ENCODE data around the gene IPPK.

IPPK gene

DNA sequence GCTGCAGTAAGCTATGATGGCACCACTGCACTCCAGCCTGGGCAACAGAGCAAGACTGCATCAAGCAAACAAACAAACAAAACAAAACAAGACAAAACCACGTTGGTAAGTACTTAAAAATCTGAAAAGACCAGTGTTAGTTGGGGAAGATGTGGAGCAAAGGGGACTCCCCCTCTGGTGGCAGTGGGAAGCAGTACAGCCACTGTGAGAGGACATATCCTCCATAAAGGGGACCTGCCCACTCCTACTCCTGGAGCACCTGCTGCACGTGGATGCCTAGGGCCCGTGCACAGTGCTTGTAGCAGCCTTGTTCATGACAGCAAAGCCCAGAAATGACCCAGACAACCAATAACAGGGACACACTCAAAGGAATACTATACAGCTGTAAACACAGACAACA is 17.0 kb upstream of the IPPK start:
- DNase-seq (ENCODE audit: low read depth in 2 of 2, low spot score in 1 of 2) = no peak

DNA sequence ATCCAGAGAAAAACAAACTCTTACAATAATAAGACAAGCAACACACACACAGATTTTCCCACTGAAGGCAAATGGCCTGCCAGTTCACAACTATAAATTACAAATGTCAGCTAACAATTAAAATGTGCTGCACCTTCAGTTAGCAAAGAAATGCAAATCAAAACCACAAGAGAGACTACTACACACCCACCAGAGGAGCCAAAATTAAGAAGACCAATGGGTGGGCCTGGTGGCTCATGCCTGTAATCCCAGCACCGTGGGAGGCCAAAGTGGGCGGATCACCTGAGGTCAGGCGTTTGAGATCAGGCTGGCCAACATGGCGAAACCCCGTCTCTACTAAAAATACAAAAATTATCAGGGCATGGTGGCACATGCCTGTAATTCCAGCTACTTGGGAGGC is 15.1 kb upstream of the IPPK start:
- no peak for DNase-seq (ENCODE audit: low read depth in 2 of 2, low spot score in 1 of 2)

DNA sequence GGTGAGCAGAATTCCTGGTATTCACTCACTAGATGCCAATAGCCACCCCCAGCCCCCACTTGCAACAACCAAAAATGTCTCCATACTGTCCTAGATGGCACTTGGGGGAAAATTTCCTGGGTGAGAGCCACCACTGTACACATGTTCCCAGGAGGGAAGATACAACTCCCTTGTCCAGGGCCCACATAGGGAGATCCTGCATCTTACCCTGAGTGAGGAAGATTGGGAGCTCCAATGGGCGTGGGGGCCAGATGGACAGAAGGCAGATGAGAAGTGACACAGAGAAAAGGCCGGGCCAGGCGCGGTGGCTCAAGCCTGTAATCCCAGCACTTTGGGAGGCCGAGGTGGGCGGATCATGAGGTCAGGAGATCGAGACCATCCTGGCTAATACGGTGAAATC is 12.3 kb upstream of the IPPK start:
- DNase-seq (ENCODE audit: low read depth in 2 of 2, low spot score in 1 of 2) = no peak

GRCh38 chr9:92680166-92681119 is 10.5 kb upstream of the IPPK start:
- DNase-seq (ENCODE audit: low read depth in 2 of 2, low spot score in 1 of 2) = no peak

GRCh38 chr9:92679413-92680165 is 9.7 kb upstream of the IPPK start:
- DNase-seq (ENCODE audit: low read depth in 2 of 2, low spot score in 1 of 2) = no peak

DNA sequence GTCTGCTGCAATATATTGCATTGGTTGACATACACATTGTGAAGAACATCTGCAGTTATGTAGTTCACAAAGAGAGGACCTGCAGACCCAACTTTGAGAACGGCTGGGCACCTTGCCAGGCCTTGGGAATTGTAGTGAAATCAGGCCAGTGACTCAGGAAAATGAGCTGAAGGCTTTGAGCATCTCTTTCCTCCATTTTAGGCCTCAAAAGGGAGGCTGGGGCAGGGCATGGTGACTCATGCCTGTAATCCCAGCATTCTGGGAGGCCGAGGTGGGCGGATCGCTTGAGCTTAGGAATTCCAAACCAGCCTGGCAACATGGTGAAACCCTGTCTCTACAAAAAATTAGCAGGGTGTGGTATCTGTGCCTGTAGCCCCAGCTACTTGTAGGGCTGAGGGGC is 1.4 kb upstream of the IPPK start:
- DNase-seq (ENCODE audit: low read depth in 2 of 2, low spot score in 1 of 2) = no peak

- DNase-seq (ENCODE audit: low read depth in 2 of 2, low spot score in 1 of 2) = peak in 1 of 2 donors; percentile 15
Measured at GRCh38 chr9:92669527-92669889, 423 bp downstream of the IPPK start.

GRCh38 chr9:92668746-92669526 is 995 bp downstream of the IPPK start:
- peak; percentile 13 to 48 for DNase-seq (ENCODE audit: low read depth in 2 of 2, low spot score in 1 of 2)

- DNase-seq (ENCODE audit: low read depth in 2 of 2, low spot score in 1 of 2) = no peak
Measured at GRCh38 chr9:92666912-92667532, 2.9 kb downstream of the IPPK start.

- DNase-seq (ENCODE audit: low read depth in 2 of 2, low spot score in 1 of 2) = no peak
Measured at GRCh38 chr9:92666236-92666635, 3.7 kb downstream of the IPPK start.

DNA sequence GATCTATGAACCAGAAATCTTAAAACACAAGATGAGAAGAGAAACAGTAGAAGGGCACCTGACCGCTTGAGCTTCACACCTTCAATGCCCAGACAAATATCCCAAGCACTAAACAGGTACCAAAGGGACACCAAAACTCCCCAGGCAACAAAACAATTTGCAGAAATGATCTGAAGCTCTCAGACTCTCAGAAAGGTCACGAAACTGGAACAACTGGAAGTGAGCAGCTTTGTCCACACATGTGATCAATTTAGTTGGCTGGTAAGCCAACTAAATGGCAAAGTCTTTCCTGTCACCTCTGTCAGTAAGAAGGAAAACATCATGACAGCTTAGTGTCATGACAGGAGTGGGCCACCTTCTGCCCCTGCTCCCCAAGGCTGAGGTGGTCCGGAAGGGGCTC is 4.1 kb downstream of the IPPK start:
- no peak for DNase-seq (ENCODE audit: low read depth in 2 of 2, low spot score in 1 of 2)

DNA sequence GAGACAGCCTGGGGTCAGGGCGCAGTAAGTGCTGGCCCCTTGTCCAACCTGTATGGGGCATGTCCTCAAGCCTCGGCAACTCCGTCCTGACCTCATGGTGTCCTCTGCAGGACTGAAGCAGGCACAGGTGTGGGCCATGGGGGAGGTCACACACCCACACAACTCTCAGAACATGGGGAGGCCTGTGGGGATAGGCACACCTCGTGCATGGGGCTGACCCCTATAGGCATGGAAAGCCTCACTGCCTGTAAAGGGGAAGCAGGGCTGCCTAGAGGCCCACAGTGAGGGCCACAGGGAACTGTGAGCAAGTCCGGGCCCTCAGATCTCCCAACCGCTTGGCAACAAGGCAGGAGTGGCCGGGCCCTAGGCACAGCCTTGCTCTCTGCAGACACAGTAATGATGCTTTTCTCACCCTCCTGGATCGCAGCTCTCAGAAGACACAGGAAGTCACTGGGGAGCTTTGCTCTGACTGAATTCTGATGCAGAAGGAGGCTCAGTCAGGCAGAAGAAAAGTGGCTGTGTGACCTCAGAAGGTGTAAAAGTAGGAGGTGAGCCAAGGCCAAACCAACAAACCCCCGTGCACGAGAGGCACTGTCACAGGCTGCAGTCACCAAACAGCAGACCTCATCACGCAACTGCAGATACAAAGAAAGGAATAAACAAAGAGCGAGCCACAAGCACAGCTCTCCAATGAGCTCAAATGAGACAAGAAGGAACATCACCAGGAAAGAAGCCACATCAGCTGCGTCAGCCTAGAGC is 5.4 kb downstream of the IPPK start:
- no peak for DNase-seq (ENCODE audit: low read depth in 2 of 2, low spot score in 1 of 2)

GRCh38 chr9:92663951-92664350 is 6.0 kb downstream of the IPPK start:
- DNase-seq (ENCODE audit: low read depth in 2 of 2, low spot score in 1 of 2) = no peak

GRCh38 chr9:92663126-92663525 is 6.8 kb downstream of the IPPK start:
- DNase-seq (ENCODE audit: low read depth in 2 of 2, low spot score in 1 of 2) = no peak

DNA sequence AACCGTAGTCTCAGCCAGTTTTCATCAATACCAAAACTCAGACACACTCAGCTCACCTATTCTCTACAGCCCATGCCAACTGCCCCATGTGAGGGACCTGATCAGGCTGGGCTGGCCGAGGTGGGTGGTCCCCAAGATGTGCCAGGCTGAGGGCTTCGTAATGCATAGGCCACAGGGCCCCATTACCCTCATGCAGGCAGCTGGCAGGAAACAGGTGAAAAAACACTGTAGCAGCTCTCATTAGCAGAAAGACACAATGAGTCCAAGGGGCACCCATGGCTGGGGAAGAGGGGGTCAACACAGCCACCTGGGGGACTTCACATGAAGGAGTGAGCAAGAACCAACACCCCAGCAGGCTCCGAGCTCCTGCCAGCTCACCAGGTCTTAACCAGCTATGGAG is 8.2 kb downstream of the IPPK start:
- no peak for DNase-seq (ENCODE audit: low read depth in 2 of 2, low spot score in 1 of 2)

DNA sequence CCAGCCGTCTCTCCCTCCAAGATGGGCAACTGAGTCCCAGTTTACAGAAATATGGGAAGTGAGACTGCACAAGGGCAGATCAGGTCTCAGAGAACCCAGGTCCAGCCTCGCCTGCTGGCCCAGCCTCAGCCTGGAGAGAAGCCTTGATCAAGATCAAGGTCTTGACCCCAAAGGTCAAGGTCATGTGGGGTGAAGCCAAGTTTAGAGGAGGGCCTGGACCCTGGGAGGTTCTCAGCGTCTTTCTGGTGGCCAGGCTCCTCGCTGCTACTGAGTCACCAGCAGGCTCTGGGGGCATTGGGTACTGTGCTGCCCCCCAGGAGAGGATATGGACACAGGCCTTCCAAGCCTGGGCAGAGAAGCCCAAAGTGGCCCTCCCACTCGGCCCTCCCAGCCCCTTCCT is 8.8 kb downstream of the IPPK start:
- DNase-seq (ENCODE audit: low read depth in 2 of 2, low spot score in 1 of 2) = no peak

- DNase-seq (ENCODE audit: low read depth in 2 of 2, low spot score in 1 of 2) = no peak
Measured at GRCh38 chr9:92660266-92660665, 9.7 kb downstream of the IPPK start.

- no peak for DNase-seq (ENCODE audit: low read depth in 2 of 2, low spot score in 1 of 2)
Measured at GRCh38 chr9:92659601-92660000, 10.3 kb downstream of the IPPK start.

GRCh38 chr9:92658611-92659010 is 11.3 kb downstream of the IPPK start:
- no peak for DNase-seq (ENCODE audit: low read depth in 2 of 2, low spot score in 1 of 2)

DNA sequence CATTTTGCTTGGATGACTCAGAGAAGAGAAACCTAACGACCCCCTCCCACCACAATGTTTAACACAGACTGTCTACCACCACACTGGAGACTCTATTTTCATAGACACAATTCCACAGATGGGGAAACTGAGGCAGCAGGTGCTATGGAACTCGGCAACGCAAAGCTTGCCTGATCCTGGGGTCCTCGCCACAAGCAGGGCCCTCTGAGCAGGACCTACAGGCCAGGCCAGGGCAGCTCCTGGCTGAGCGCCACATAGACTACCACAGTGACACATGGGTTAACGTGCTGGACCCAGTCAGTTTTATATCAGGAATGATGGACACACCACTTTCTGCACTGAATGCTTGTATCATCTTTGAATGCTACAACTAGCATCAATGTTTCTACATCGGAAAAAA is 11.8 kb downstream of the IPPK start:
- DNase-seq (ENCODE audit: low read depth in 2 of 2, low spot score in 1 of 2) = no peak

Measured in stimulated activated CD8-positive, alpha-beta memory T cell treated with anti-CD3 and anti-CD28 coated beads, Interleukin-4, amount 100 ng/mL, for 4 hours (primary cell).